HepG2 (cell line): Measurements from ENCODE around the gene IYD. TPM values are rescaled to one million over a fixed set of nuclear protein-coding genes. Genes with fewer than 3 reads are reported as not detected.

ENCODE experiments used
- ATAC-seq: fragments of 200-7000 bp; cut with Tn5 transposase; 3 replicates; pipeline ENCODE4 v1.9.1; 2020; ENCODE audit warnings: mild to moderate bottlenecking, moderate library complexity
- BruUV-seq: library from RNA; stranded (reverse); fragments of 400-500 nt; replicated peaks from 2 replicates; lab custom pipeline; 2021; lab: Mats Ljungman, UMichigan
- CTCF ChIA-PET: fragments of 300-600 bp; formaldehyde crosslinking; extraction: SDS; loops from one replicate; lab custom pipeline; 2021; ENCODE audit warnings: low total read pairs, inconsistent platforms, low intra/inter-chr PET ratio; lab: Yijun Ruan, JAX
- POLR2A ChIA-PET: fragments of 350-600 bp; sonication (Branson Sonifier 250); formaldehyde crosslinking; loops from one replicate; lab custom pipeline; 2020; ENCODE audit warnings: antibody characterized with exemption, inconsistent platforms; lab: Yijun Ruan, JAX
- DNase-seq: peaks from one replicate; pipeline ENCODE4 v3.0.0-alpha.2; 2015; ENCODE audit warnings: low spot score
- FAIRE-seq: peaks from 3 replicates; lab custom pipeline; 2011; peaks lifted over from hg19 to GRCh38; lab: Jason Lieb, UNC
- H2AFZ ChIP-seq: one replicate; pipeline ENCODE4 v1.6.1; 2011; ENCODE audit warnings: low read length, inconsistent platforms
- H3K27ac ChIP-seq: fragments of 300-600 bp; 3 replicates; pipeline ENCODE4 v1.8.0; 2011; ENCODE audit warnings: mixed run types, mild to moderate bottlenecking, mixed read lengths, low read length, inconsistent platforms; ENCODE audit not compliant: insufficient read depth; ENCODE audit errors: extremely low read length
- H3K27me3 ChIP-seq, 2 experiments: fragments of 200-600 bp in 1 of 2; 2 replicates in 1 of 2; 3 replicates in 1 of 2; pipeline versions ENCODE4 v1.6.0 to v1.8.0; 2011; ENCODE audit warnings: low read length in 2 of 2, mild to moderate bottlenecking in 2 of 2, moderate library complexity in 2 of 2, inconsistent platforms in 1 of 2; ENCODE audit not compliant: insufficient read depth in 2 of 2, control insufficient read depth in 1 of 2
- H3K36me3 ChIP-seq, 2 experiments: fragments of 200-600 bp in 1 of 2; replicated peaks in 1 of 2; 2 replicates in 1 of 2; 3 replicates in 1 of 2; pipeline versions ENCODE4 v1.5.1 to v1.8.0; 2011; ENCODE audit warnings: low read length in 2 of 2, inconsistent platforms in 1 of 2; ENCODE audit not compliant: insufficient read depth in 2 of 2, control insufficient read depth in 1 of 2
- H3K4me1 ChIP-seq: 2 replicates; pipeline ENCODE4 v1.5.1; 2012; ENCODE audit warnings: low read length, inconsistent platforms; ENCODE audit not compliant: insufficient read depth
- H3K4me2 ChIP-seq: 2 replicates; pipeline ENCODE4 v1.6.0; 2011; ENCODE audit warnings: low read depth, low read length, inconsistent platforms
- H3K4me3 ChIP-seq, 3 experiments: fragments of 200-600 bp in 1 of 3; sonication (generic), shearing (Covaris generic) in 1 of 3; replicated peaks in 1 of 3; 2 replicates each; pipeline ENCODE4 v1.5.1; 2011 to 2016; ENCODE audit warnings: low read length in 3 of 3, inconsistent platforms in 2 of 3, low read depth in 2 of 3, mild to moderate bottlenecking in 2 of 3, control low read depth in 1 of 3, mixed read lengths in 1 of 3; ENCODE audit not compliant: insufficient read depth in 1 of 3
- H3K79me2 ChIP-seq: one replicate; pipeline ENCODE4 v1.6.1; 2011; ENCODE audit warnings: low read length, inconsistent platforms; ENCODE audit not compliant: insufficient read depth
- H3K9ac ChIP-seq: 2 replicates; pipeline ENCODE4 v1.6.0; 2011; ENCODE audit warnings: mild to moderate bottlenecking, low read depth, low read length, inconsistent platforms; ENCODE audit not compliant: insufficient read depth
- H3K9me3 ChIP-seq: 2 replicates; pipeline ENCODE4 v1.5.1; 2012; ENCODE audit warnings: mild to moderate bottlenecking, low read length
- H4K20me1 ChIP-seq: 2 replicates; pipeline ENCODE4 v1.6.0; 2011; ENCODE audit warnings: inconsistent platforms, mild to moderate bottlenecking, low read length, moderate library complexity; ENCODE audit not compliant: insufficient read depth
- CBX1 ChIP-seq: IDR thresholded peaks from one replicate; pipeline ENCODE4 v1.6.1; 2016; ENCODE audit warnings: antibody characterized with exemption, low read depth
- EEA1 ChIP-seq: sonication (generic); formaldehyde crosslinking; IDR thresholded peaks from 2 replicates; pipeline ENCODE4 v1.5.1; 2020; ENCODE audit warnings: mild to moderate bottlenecking, missing genetic modification reagents, borderline replicate concordance
- IKZF1 ChIP-seq: fragments of 450-650 bp; IDR thresholded peaks from 2 replicates; pipeline ENCODE4 v1.7.1; 2016
- KDM2A ChIP-seq: sonication (generic); formaldehyde crosslinking; IDR thresholded peaks from 2 replicates; pipeline ENCODE4 v1.4.0; 2020; ENCODE audit warnings: low read depth, missing genetic modification reagents, borderline replicate concordance
- KLF6 ChIP-seq: IDR thresholded peaks from 2 replicates; pipeline ENCODE4 v1.8.0; 2016; ENCODE audit warnings: missing biosample characterization, missing genetic modification reagents
- PAWR ChIP-seq: sonication (generic); formaldehyde crosslinking; IDR thresholded peaks from 2 replicates; pipeline ENCODE4 v1.4.0; 2020; ENCODE audit warnings: missing genetic modification reagents, mild to moderate bottlenecking, borderline replicate concordance
- TARDBP ChIP-seq: sonication (generic); formaldehyde crosslinking; IDR thresholded peaks from 2 replicates; pipeline ENCODE4 v1.8.0; 2022; ENCODE audit warnings: mild to moderate bottlenecking, missing genetic modification reagents
- ZEB1 ChIP-seq: IDR thresholded peaks from 2 replicates; pipeline ENCODE4 v1.6.1; 2012; ENCODE audit warnings: mild to moderate bottlenecking, low read depth, inconsistent platforms; ENCODE audit not compliant: insufficient replicate concordance
- ZNF225 ChIP-seq: sonication (generic); formaldehyde crosslinking; IDR thresholded peaks from 2 replicates; pipeline ENCODE4 v1.4.0; 2020; ENCODE audit warnings: mild to moderate bottlenecking, missing genetic modification reagents
- ZNF333 ChIP-seq: sonication (generic); formaldehyde crosslinking; IDR thresholded peaks from 2 replicates; pipeline ENCODE4 v1.4.0; 2020; ENCODE audit warnings: mild to moderate bottlenecking, missing genetic modification reagents, borderline replicate concordance
- ZNF589 ChIP-seq: sonication (generic); formaldehyde crosslinking; conservative IDR thresholded peaks from 2 replicates; pipeline ENCODE4 v1.8.0; 2022; ENCODE audit warnings: mild to moderate bottlenecking, moderate library complexity, missing genetic modification reagents
- ZNF616 ChIP-seq: sonication (generic); formaldehyde crosslinking; IDR thresholded peaks from 2 replicates; pipeline ENCODE4 v1.5.0; 2020; ENCODE audit warnings: low read depth, mild to moderate bottlenecking, missing genetic modification reagents
- ZNF782 ChIP-seq: sonication (generic); formaldehyde crosslinking; IDR thresholded peaks from 2 replicates; pipeline ENCODE4 v1.4.0; 2020; ENCODE audit warnings: missing genetic modification reagents, mild to moderate bottlenecking, borderline replicate concordance
- ZNF841 ChIP-seq: sonication (generic); formaldehyde crosslinking; IDR thresholded peaks from 2 replicates; pipeline ENCODE4 v1.8.1; 2023; ENCODE audit warnings: missing genetic modification reagents, borderline replicate concordance
- WGBS: methylation state at CpG from one replicate; pipeline ENCODE4 v1.1.6; 2017; ENCODE audit warnings: low lambda C conversion rate; 5-methylcytosine and 5-hydroxymethylcytosine counted together
- in situ Hi-C: cut with HindIII; loops from 2 replicates; pipeline ENCODE4 v1.10.0; 2017; ENCODE audit warnings: low pct_unique_long_range_greater_than_20kb; ENCODE audit not compliant: extremely low pct_ligation_motif_present
- intact Hi-C: fragments of 100-400 bp; cut with micrococcal nuclease; formaldehyde crosslinking; loops from one replicate; pipeline ENCODE4 v1.10.0; 2022; ENCODE audit not compliant: unreplicated experiment
- polyA plus RNA-seq, 8 experiments: library from polyadenylated mRNA; depleted of rRNA in 3 of 8; stranded (reverse) in 7 of 8; unstranded in 1 of 8; fragments of >200 nt; fragmentation: Illumina TruSeq in 4 of 8; extraction: Trizol in 4 of 8; gene quantifications; 2 replicates each; pipeline versions ENCODE4 v1.2.1 to v1.2.3, GENCODE V29; 2011 to 2016; ENCODE audit warnings: low read depth in 4 of 8, missing spikeins in 1 of 8, mixed read lengths in 1 of 8; ENCODE audit not compliant: insufficient read depth in 1 of 8
- total RNA-seq, 5 experiments: library from RNA; depleted of rRNA; stranded (reverse); fragments of >200 nt; fragmentation: Illumina TruSeq; extraction: Trizol; gene quantifications; 2 replicates each; pipeline ENCODE4 v1.2.3, GENCODE V29; 2016; ENCODE audit warnings: low read depth in 1 of 5
- TF ChIP-seq, protein P1 (sequence below): IDR thresholded peaks from 2 replicates; pipeline ENCODE4 v1.6.1; 2018; ENCODE audit warnings: missing genetic modification reagents
- TF ChIP-seq, protein P2 (sequence below): sonication (generic); formaldehyde crosslinking; IDR thresholded peaks from 2 replicates; pipeline ENCODE4 v1.8.0; 2022; ENCODE audit warnings: mild to moderate bottlenecking, missing genetic modification reagents, moderate library complexity
- TF ChIP-seq, protein P3 (sequence below): sonication (generic); formaldehyde crosslinking; conservative IDR thresholded peaks from 2 replicates; pipeline ENCODE4 v1.4.0; 2020; ENCODE audit warnings: missing genetic modification reagents
- TF ChIP-seq, protein P4 (sequence below): sonication (generic); formaldehyde crosslinking; IDR thresholded peaks from 2 replicates; pipeline ENCODE4 v1.4.0; 2020; ENCODE audit warnings: missing genetic modification reagents

The IYD gene
- total and polyA plus RNA-seq, 2 of the 13 experiments (the other 11 are each of a cell fraction or from before 2014, with no cell fraction given) = 0.01 to 0.46 TPM

DNA sequence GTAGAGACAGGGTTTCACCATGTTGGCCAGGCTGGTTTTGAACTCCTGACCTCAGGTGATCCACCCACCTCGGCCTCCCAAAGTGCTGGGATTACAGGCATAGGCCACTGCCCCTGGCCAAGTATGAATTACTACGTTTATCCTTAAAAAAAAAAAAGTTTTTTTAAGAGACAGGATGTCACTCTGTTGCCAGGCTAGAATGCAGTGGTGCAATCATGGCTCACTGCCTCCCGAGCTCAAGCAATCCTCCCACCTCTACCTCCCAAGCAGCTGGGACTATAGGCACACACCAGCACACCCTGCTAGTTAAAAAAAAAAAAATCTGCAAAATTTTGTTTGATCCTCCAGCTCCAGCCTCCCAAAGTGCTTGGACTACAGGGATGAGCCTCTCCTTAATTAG, 23.1 kb downstream of the IYD start (continued):
- TF ChIP-seq ZNF841 (CRISPR knock-in tag) = no peak
- TF ChIP-seq PAWR (CRISPR knock-in tag) = no peak

DNA sequence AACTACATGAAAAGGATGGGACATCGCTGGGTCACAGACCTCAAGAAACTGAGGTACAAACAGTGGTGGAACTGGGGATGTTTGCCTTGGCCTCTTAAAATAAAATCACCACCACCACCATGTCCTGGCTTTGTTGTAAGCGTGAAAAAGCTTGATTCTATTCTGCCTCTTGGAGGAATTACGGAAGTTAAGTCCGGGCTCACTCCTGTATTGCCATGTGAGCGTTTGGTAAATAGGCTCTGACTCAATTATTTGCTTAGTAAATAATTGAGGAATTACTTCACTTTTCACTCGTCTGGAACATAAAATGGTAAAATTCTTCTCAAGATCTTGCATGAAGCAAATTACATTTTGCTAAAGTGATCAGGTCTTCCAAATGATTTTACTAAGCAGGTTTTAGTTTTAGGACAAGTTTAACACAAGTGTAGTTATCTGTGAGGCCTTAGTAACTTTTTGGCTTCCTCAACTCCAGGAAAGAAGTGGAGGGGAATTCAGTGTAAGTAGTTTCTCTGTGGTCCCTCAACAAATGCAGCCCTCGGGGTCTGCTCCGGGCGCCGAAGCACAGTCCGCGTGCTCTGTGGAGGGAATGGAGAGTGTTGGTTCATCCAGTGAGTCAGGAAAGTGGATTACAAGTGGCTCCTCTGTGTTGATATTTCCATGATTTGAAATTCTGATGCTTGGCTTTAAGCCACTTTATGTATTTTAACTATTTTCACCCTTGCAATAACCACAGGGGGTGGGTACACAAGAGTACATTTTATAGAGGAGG, 23.8 kb downstream of the IYD start:
- POLR2A ChIA-PET = no interaction called here
- no peak for ATAC-seq
- Histone ChIP-seq H3K4me2 (no peak overlapping the region), H3K27me3 (no peaks in the 10 kb centered on the region), H3K9ac (no peak overlapping the region), H3K4me3 (no peak overlapping the region), H2AFZ (no peak overlapping the region), H3K27ac (no peak overlapping the region), H3K9me3 (no peaks in the 10 kb centered on the region), H3K79me2 (no peaks in the 10 kb centered on the region), H3K4me1 (no peaks in the 10 kb centered on the region), H3K36me3 (no peaks in the 10 kb centered on the region), H4K20me1 (no peaks in the 10 kb centered on the region)
- BruUV-seq = no TSS peak
- in situ Hi-C loops (no loop called here), intact Hi-C loops (no loop called here)
- WGBS = 49% methylated on average over 12 of the region's 12 CpGs
- peak; percentile 48 for FAIRE-seq
- CTCF ChIA-PET = no interaction called here
- TF ChIP-seq ZNF589 (no peak), ZNF333 (no peak), IKZF1 (no peak), ZEB1 (no peak), KLF6 (CRISPR knock-in tag) (no peak), EEA1 (CRISPR knock-in tag) (no peak), TARDBP (CRISPR knock-in tag) (no peak), ZNF782 (no peak), ZNF616 (no peak), CBX1 (no peak), ZNF225 (CRISPR knock-in tag) (no peak), KDM2A (CRISPR knock-in tag) (no peak)
- TF ChIP-seq, protein P1, sequence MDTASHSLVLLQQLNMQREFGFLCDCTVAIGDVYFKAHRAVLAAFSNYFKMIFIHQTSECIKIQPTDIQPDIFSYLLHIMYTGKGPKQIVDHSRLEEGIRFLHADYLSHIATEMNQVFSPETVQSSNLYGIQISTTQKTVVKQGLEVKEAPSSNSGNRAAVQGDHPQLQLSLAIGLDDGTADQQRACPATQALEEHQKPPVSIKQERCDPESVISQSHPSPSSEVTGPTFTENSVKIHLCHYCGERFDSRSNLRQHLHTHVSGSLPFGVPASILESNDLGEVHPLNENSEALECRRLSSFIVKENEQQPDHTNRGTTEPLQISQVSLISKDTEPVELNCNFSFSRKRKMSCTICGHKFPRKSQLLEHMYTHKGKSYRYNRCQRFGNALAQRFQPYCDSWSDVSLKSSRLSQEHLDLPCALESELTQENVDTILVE (CRISPR knock-in tag) = no peak
- TF ChIP-seq, protein P2, sequence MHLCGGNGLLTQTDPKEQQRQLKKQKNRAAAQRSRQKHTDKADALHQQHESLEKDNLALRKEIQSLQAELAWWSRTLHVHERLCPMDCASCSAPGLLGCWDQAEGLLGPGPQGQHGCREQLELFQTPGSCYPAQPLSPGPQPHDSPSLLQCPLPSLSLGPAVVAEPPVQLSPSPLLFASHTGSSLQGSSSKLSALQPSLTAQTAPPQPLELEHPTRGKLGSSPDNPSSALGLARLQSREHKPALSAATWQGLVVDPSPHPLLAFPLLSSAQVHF (CRISPR knock-in tag) = no peak
- TF ChIP-seq, protein P3, sequence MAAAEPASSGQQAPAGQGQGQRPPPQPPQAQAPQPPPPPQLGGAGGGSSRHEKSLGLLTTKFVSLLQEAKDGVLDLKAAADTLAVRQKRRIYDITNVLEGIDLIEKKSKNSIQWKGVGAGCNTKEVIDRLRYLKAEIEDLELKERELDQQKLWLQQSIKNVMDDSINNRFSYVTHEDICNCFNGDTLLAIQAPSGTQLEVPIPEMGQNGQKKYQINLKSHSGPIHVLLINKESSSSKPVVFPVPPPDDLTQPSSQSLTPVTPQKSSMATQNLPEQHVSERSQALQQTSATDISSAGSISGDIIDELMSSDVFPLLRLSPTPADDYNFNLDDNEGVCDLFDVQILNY (CRISPR knock-in tag) = no peak
- TF ChIP-seq, protein P4, sequence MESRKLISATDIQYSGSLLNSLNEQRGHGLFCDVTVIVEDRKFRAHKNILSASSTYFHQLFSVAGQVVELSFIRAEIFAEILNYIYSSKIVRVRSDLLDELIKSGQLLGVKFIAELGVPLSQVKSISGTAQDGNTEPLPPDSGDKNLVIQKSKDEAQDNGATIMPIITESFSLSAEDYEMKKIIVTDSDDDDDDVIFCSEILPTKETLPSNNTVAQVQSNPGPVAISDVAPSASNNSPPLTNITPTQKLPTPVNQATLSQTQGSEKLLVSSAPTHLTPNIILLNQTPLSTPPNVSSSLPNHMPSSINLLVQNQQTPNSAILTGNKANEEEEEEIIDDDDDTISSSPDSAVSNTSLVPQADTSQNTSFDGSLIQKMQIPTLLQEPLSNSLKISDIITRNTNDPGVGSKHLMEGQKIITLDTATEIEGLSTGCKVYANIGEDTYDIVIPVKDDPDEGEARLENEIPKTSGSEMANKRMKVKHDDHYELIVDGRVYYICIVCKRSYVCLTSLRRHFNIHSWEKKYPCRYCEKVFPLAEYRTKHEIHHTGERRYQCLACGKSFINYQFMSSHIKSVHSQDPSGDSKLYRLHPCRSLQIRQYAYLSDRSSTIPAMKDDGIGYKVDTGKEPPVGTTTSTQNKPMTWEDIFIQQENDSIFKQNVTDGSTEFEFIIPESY (CRISPR knock-in tag) = no peak
- DNase-seq = no peak
